GM12878 (cell line): ENCODE measurements around the gene RNF150.

ENCODE experiments used
- GABPA ChIP-seq: IDR thresholded peaks from 2 replicates; pipeline ENCODE4 v1.6.1; 2014; ENCODE audit warnings: antibody characterized with exemption, low read depth, mild to moderate bottlenecking, inconsistent platforms
- JUND ChIP-seq: IDR thresholded peaks from 2 replicates; pipeline ENCODE4 v1.6.1; 2012; ENCODE audit warnings: low read depth, mild to moderate bottlenecking, low read length, improper control_type of control experiment, moderate library complexity
- NFYB ChIP-seq: IDR thresholded peaks from 2 replicates; pipeline ENCODE4 v1.6.1; 2011; ENCODE audit warnings: low read depth, mild to moderate bottlenecking, low read length, improper control_type of control experiment, moderate library complexity; ENCODE audit not compliant: insufficient read depth
- POLR2A ChIP-seq: IDR thresholded peaks from 2 replicates; pipeline ENCODE4 v1.6.1; 2011; ENCODE audit warnings: low read depth, mild to moderate bottlenecking, low read length
- POLR2AphosphoS2 ChIP-seq: IDR thresholded peaks from 2 replicates; pipeline ENCODE4 v1.6.1; 2011; ENCODE audit warnings: low read depth, mild to moderate bottlenecking, low read length, improper control_type of control experiment, moderate library complexity
- POLR2AphosphoS5 ChIP-seq: IDR thresholded peaks from 2 replicates; pipeline ENCODE4 v1.6.1; 2011; ENCODE audit warnings: mild to moderate bottlenecking, low read length, inconsistent platforms
- RAD21 ChIP-seq: IDR thresholded peaks from 2 replicates; pipeline ENCODE4 v1.6.1; 2011; ENCODE audit warnings: mild to moderate bottlenecking, low read depth, low read length, moderate library complexity; ENCODE audit not compliant: insufficient read depth
- RBBP5 ChIP-seq: fragments of 200-600 bp; sonication (generic); conservative IDR thresholded peaks from 2 replicates; pipeline ENCODE4 v1.6.1; 2016
- SIX5 ChIP-seq: IDR thresholded peaks from 2 replicates; pipeline ENCODE4 v1.6.1; 2011; ENCODE audit warnings: mild to moderate bottlenecking, low read depth, low read length, moderate library complexity; ENCODE audit not compliant: severe bottlenecking
- SMC3 ChIP-seq: IDR thresholded peaks from 2 replicates; pipeline ENCODE4 v1.6.1; 2011; ENCODE audit warnings: low read length, improper control_type of control experiment, borderline replicate concordance
- TF ChIP-seq, protein P1 (sequence below), 3 experiments: IDR thresholded peaks in 2 of 3; conservative IDR thresholded peaks in 1 of 3; 2 replicates each; pipeline ENCODE4 v1.5.1; 2011; ENCODE audit warnings: low read depth in 3 of 3, low read length in 3 of 3, mild to moderate bottlenecking in 3 of 3, control low read depth in 2 of 3, moderate library complexity in 2 of 3, inconsistent platforms in 1 of 3, mixed read lengths in 1 of 3; ENCODE audit not compliant: control insufficient read depth in 2 of 3, insufficient read depth in 1 of 3; ENCODE audit errors: extremely low read depth in 1 of 3

DNA sequence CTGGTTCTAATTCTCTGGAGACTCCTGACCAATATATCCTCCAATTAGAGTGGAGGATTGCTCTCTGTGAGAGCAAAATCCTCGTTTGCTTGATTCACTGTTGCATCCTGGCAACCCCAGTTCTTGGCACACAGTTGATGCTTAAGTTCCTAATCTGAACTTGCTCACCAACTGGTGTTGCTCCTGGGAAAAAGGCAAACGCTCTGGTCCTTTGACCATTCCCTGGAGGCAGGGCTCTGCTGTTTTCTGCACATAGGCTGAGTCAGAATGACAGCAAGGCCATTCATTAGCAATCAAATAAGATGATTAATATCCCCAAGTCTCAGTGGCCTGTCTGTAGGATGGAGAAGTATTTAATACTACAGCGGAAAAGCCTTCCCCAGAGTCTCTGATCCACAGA, 204.4 kb downstream of the RNF150 start:
- TF ChIP-seq, protein P1, sequence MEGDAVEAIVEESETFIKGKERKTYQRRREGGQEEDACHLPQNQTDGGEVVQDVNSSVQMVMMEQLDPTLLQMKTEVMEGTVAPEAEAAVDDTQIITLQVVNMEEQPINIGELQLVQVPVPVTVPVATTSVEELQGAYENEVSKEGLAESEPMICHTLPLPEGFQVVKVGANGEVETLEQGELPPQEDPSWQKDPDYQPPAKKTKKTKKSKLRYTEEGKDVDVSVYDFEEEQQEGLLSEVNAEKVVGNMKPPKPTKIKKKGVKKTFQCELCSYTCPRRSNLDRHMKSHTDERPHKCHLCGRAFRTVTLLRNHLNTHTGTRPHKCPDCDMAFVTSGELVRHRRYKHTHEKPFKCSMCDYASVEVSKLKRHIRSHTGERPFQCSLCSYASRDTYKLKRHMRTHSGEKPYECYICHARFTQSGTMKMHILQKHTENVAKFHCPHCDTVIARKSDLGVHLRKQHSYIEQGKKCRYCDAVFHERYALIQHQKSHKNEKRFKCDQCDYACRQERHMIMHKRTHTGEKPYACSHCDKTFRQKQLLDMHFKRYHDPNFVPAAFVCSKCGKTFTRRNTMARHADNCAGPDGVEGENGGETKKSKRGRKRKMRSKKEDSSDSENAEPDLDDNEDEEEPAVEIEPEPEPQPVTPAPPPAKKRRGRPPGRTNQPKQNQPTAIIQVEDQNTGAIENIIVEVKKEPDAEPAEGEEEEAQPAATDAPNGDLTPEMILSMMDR (IDR thresholded peaks at IDR 0.05 in 2 of 3, conservative IDR thresholded peaks at IDR 0.05 in 1 of 3; ENCODE audit: control insufficient read depth in 2 of 3, extremely low read depth in 1 of 3, insufficient read depth in 1 of 3, low read depth in 3 of 3, low read length in 3 of 3): no peak
- TF ChIP-seq RAD21: no peak
- no peak for TF ChIP-seq JUND
- TF ChIP-seq POLR2AphosphoS2: no peak
- no peak for TF ChIP-seq SIX5
- no peak for TF ChIP-seq RBBP5
- TF ChIP-seq SMC3: no peak
- TF ChIP-seq POLR2AphosphoS5: no peak
- TF ChIP-seq NFYB: no peak
- no peak for TF ChIP-seq POLR2A
- TF ChIP-seq GABPA: no peak
